GM19438 (cell line): ENCODE measurements around the gene CNNM2.
"Not testable (repeated sequence)": the region's sequence is repeated elsewhere in the genome, so short reads cannot be mapped to it uniquely, and the experiment has no call there.

Experiments
- ATAC-seq: cut with Tn5 transposase; IDR thresholded peaks from one replicate; pipeline ENCODE4 v1.9.1; 2021; ENCODE audit warnings: low read depth; ENCODE audit not compliant: unreplicated experiment

Gene CNNM2

DNA sequence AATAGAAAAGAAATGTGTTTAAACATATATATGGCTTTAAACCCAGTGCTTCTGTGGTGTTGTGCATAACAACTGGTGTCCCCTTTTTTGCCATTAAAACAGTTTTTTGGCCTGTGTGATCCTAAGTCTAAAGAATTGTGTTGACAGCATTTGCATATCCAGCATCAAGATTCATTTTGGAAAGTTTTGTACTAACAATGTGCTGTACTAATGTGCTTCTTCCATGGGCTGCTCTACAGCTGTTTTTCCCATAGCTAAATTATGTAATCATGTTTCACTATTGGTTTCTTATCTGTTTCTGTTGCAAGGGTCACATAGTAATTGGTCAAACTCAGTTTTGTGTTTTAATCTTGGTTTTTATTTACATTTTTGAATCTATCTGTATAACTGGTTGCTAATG, 5.5 kb downstream of the CNNM2 start:
- ATAC-seq, result no peak

DNA sequence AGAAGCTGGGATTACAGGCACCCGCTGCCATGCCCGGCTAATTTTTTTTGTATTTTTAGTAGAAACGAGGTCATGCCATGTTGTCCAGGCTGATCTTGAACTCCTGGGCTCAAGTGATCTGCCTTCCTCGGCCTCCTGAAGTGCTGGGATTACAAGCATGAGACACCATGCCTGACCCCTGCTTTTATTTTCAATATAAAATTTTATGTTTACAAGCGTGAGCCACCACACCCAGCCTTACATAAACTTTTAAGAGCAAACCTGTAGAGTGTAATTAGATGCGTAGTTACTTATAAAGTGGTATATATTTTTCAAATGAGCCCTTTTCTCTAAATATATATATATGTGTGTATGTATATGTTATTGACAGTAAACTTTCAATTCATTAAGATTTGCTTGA, 8.7 kb downstream of the CNNM2 start:
- ATAC-seq, result no peak

GRCh38 chr10:102927311-102928010, 9.4 kb downstream of the CNNM2 start:
- no peak for ATAC-seq

GRCh38 chr10:102928442-102928841, 10.3 kb downstream of the CNNM2 start:
- ATAC-seq, result not testable (repeated sequence)

- no peak for ATAC-seq
These were observed 12.6 kb downstream of the CNNM2 start for GRCh38 chr10:102930720-102931119.

DNA sequence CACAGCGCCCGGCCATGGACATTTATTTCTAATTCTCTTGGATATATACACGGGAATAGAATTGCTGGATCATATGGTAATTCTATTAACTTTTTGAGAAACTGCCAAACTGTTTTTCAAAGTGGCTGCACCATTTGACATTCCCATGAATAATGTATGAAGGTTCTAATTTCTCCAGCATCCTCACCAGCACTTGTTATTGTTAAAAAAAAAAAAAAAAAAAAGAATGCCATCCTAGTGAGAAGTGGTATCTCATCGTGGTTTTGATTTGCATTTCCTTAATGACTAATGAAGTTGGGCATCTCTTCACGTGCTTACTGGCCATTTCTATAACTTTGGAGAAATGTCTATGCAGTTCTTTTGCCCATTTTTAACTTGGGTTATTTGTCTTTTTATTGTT, 13.5 kb downstream of the CNNM2 start:
- no peak for ATAC-seq

DNA sequence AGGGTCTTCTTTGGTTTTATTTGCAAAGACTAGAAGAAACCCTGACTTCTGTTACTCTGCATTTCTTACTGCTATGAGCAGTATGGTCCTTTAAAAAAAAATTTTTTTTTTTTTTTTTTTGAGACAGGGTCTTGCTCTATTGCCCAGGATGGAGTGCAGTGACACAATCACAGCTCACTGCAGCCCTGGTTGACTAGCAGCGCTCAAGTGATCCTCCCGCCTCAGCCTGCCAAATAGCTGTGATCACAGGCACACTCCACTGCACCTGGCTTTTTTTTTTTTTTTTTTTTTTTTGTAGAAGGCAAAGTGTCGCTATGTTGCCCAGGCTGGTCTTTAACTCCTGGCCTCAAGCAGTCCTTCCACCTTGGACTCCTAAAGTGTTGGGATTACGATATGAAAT, 17.4 kb downstream of the CNNM2 start:
- no peak for ATAC-seq

GRCh38 chr10:102935939-102936605, 18.0 kb downstream of the CNNM2 start:
- ATAC-seq, result no peak

DNA sequence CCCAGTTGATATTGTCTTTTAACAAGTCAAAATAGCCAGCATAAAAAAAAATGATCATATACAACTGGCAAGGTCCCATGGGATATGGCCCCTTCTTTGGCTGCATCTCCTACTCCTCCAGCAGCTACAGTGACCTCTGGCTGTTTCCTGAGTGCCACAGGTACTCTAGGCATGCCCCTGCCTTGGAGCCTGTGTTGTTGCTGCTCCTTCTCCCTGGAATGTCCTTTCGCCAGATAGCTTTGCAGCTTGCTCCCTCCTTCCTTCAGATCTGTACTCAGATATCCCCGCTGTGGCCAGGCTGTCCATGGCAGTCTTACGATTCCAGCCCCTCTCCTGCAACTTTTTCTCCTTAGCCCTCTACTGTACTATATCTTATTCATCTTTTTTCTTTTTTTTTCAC, 23.3 kb downstream of the CNNM2 start:
- ATAC-seq, result no peak

DNA sequence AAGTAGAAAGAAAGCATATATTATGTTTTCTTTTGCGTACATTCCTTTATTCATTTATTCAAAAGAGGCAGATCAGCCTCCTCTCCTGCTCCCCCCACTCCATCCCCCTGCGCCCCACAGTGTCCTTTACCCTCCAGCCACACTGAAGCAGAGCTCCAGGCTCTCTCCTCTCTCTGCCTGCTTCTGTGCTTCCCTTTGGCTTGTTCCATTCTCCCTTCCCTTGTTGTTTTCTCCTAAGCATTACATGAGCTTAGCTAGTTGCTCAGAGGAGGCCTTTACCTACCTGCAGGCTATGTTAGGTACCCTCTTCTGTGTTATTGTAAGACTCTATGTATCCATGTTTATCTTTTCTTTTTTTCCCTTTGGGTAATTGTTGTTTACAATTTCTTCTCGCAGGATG, 27.4 kb downstream of the CNNM2 start:
- ATAC-seq, result no peak

DNA sequence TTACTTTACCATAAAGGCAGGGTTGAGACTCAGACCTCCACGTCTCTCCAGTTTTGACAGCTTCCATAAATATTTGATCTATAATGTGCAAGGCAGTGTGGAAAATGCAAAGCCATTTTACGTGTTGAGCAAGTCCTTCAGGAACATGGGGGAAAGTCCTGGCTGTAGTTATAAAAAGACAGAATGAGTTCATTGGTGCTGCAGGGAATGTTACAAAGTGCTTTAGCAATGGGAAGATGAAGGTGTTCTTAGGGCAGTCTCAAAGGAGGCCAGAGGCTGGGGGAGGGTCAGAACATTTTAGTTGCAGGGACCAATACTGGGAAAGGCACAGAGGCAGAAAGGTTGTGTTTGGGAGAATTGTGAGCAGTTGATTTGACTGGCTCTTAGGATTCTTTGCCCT, 27.9 kb downstream of the CNNM2 start:
- no peak for ATAC-seq

DNA sequence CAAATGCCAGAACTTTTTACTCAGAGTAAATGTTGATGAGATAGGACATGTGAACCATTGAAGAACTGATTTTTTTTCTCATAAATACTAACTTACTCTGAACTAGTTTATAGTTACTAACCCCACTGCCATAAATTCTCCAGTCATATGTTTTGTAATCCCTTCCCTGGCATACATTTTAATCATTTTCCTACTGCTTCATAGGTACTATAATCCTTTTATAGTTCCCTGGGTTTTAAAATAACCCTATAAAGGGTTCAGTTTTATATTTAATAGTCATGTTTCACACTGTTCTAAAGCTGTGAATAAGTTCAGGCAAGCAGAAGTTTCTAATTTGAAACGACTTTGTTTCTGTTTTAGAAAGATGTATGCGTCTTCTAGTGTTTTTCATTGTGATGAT, 28.9 kb downstream of the CNNM2 start:
- ATAC-seq, result no peak

DNA sequence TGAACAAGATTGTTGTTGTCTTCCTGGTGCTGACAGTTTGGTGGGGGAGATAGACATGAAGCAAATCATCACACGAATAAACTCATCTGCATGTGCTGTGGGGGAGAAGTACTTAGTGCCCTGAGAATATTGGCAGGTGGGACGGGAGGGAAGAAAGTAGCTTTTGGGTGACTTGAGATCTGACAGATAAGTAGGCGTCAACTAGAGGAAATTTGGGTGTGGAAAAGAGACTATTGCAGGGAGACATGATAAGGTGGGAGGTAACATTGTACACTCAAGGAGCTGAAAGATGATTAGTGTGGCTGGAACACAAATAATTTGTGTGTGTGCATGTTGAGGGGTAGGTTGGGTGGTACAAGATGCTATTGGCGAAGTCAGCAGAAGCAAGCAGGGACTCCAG, 30.1 kb downstream of the CNNM2 start:
- no peak for ATAC-seq

DNA sequence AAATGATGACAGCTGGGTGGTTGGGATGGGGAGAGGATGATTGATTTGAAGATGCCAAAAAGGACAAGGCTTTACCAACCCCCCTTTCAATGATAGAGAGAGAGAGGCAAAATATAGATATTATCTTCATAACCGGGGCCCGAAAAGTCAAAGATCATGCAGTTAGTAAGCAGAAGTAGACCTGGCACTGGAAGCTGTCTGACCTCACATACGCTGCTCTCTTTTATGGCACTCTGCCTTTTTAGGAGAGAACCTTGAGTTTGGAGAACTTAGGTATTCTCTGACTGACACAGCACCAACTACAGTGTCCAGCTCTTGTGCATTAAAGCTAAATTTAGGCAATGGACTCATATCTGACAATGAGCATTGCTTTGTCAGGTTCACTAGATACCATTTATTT, 30.7 kb downstream of the CNNM2 start:
- no peak for ATAC-seq

DNA sequence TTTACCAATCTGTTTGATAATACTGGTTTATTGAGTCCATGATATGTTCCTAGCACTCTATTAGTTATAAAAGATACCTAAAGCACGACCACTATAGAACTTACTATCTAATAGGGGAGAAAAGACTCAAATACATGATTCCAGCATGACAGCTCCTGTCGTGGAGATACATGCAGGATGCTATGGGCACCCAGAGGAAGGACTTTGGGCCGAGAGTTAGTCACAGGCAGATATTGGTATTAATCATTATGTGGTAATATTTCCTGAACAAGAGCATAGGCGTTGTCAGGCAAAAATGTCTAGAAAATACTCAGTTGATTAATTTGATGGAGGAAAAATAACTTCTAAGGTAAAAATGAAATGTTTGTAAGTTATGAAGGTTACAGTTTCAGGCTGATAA, 31.8 kb downstream of the CNNM2 start:
- no peak for ATAC-seq

DNA sequence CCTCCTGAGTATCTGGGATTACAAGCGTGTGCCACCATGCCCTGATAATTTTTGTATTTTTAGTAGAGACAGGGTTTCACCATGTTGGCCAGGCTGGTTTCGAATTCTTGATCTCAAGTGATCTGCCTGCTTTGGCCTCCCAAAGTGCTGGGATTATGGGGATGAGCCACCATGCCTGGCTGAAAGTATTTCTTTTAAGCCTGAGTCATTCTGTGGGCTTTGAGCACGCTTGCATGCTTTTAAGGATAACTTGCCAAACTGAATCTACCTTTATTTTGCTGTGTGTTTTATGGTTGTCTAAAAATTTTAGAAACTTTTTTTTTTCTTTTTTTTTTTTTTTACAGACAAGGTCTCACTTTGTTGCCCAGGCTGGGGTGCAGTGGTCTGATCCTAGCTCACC, 33.2 kb downstream of the CNNM2 start:
- no peak for ATAC-seq

DNA sequence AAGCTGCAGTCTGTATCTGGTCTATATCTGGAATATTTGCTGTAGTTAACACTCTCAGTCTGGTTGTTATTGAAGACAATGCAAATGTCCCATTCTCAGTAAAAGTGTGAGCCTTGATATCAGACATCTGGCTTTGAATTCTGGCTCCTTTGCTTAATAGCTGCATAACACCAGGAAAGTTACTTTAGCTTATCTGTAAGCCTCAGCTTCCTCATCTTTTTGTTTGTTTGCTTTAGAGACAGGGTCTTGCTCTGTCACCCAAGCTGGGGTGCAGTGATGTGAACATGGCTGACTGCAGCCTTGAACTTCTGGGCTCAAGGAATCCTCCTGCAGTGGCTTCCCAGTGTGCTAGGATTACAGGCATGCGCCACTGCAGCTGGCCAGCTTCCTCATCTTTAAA, 41.3 kb downstream of the CNNM2 start:
- ATAC-seq, result no peak

DNA sequence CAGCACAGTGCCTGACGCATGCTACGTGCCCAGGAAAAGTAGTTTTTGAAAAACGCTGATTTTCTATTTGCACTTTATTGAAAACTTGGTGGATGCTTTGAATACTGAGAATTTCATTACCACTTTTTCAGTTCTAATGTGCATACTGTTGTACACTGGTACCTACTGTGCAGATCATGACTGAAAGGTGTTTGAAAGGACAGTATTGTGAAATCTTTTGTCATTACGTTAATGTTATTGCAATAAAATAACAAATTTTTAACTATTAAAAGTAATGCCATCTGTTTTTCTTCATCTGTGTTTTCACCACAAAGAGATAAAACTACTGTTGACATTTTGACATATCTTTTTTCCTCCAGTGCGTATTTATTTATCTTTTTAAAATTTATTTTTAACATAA, 42.1 kb downstream of the CNNM2 start:
- ATAC-seq, result no peak

DNA sequence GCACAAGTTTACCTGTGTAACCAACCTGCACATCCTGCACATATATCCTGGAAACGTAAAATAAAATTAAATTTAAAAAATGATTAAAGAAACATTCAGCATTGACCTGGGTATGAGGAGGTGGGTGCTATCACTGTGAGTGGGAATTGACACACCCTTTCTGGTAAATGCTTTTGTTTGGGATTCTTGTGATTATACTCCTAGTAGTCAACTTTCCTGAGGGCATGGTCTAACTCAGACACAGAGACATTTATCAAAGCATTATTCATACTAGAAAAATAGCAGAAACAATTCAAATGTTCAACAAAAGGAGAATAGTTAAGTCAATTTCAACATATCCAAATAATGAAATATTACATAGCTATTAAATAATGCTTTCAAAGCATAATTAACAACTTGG, 44.2 kb downstream of the CNNM2 start:
- no peak for ATAC-seq

DNA sequence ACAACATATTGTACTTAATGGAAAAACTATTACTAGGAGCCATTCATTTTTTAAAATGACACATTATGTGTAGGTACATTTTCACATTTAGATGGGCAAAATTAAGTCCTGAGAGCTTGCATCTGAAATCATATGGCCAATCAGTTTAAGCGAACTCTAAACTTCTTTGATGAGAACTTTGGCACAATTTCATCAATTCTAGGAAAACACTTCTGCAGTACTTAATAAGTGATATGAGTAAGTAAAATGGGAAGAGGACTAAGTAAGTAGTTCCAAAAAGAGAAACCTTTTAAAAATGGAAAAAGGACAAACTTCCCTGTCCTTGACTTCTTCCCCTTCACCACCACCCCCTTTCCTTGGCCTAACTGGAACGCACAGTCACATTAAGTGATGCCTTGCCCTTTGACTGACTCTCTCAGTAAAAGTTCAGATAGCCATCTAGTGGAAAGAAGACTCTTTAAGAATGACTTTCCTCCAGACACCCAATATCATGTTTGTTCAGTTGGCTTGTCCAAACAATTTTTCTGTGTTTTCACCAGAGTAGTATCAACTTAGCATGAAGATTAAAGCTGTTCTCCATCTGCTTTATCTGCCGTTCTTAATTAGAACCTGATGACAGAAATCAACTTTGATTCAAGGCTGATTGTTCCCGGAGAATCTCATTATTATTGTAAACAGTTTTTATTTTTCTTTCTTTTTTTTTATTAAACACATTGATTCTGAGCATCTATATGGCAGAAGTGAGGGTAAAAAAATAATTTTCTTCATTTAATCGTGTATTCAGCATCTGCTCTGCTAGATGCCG, 45.1 kb downstream of the CNNM2 start:
- no peak for ATAC-seq

DNA sequence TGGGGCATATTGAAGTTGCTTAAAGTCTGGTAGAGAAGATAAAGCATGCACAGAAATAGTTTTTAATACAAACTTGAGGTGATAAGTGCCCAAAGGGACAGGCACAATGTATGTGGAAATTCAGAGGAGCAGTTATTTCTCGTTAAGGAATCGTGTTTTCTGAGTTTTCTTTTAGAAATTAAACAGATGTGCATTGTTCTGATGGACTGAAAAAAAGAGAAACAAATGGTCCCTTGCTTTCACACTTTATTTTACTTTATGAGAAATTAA, 45.6 kb downstream of the CNNM2 start:
- ATAC-seq, result no peak

DNA sequence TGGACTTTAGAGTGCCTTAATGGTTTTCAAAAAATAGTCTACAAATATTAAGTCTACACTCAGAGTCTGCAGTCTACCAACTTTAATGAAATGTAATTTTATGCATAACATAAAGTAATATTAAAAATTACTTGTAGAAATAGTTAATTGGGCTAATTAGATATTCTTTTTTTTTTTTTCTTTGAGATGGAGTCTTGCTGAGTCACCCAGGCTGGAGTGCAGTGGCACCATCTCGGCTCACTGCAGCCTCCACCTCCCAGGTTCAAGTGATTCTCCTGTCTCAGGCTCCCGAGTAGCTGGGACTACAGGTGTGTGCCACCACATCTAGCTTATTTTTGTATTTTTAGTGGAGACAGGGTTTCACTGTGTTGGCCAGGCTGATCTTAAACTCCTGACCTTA, 46.0 kb downstream of the CNNM2 start:
- ATAC-seq, result not testable (repeated sequence)
